GM12878 (cell line): ENCODE measurements around the gene PRPF18.

Source experiments
- BRCA1 ChIP-seq: IDR thresholded peaks from 2 replicates; pipeline ENCODE4 v1.6.1; 2011; ENCODE audit warnings: low read depth, low read length, improper control_type of control experiment
- KDM1A ChIP-seq: fragments of 200-600 bp; sonication (generic); IDR thresholded peaks from 2 replicates; pipeline ENCODE4 v1.6.1; 2016; ENCODE audit warnings: borderline replicate concordance

GRCh38 chr10:13643016-13643415 is 56.3 kb downstream of the PRPF18 start:
- TF ChIP-seq KDM1A: no peak
- no peak for TF ChIP-seq BRCA1
